Activated naive CD8-positive, alpha-beta T cell (primary cell): ENCODE measurements around the gene USP17L29.
"Not testable (repeated sequence)": the region's sequence is repeated elsewhere in the genome, so short reads cannot be mapped to it uniquely, and the experiment has no call there.

Source experiments
- H3K27ac Mint-ChIP-seq: one replicate; pipeline ENCODE4 v1.8.0; 2021; ENCODE audit warnings: mixed read lengths
- H3K27me3 Mint-ChIP-seq: one replicate; pipeline ENCODE4 v1.8.0; 2021; ENCODE audit warnings: mixed read lengths
- H3K36me3 Mint-ChIP-seq: one replicate; pipeline ENCODE4 v1.8.0; 2021; ENCODE audit warnings: mixed read lengths
- H3K4me1 Mint-ChIP-seq: one replicate; pipeline ENCODE4 v1.8.0; 2021; ENCODE audit warnings: low read depth, mixed read lengths
- H3K4me3 Mint-ChIP-seq: one replicate; pipeline ENCODE4 v1.8.0; 2021; ENCODE audit warnings: mild to moderate bottlenecking, mixed read lengths
- H3K9me3 Mint-ChIP-seq: one replicate; pipeline ENCODE4 v1.8.0; 2021; ENCODE audit warnings: low read depth, mixed read lengths

Gene USP17L29, protein sequence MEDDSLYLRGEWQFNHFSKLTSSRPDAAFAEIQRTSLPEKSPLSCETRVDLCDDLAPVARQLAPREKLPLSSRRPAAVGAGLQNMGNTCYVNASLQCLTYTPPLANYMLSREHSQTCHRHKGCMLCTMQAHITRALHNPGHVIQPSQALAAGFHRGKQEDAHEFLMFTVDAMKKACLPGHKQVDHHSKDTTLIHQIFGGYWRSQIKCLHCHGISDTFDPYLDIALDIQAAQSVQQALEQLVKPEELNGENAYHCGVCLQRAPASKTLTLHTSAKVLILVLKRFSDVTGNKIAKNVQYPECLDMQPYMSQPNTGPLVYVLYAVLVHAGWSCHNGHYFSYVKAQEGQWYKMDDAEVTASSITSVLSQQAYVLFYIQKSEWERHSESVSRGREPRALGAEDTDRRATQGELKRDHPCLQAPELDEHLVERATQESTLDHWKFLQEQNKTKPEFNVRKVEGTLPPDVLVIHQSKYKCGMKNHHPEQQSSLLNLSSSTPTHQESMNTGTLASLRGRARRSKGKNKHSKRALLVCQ

GRCh38 chr4:9353338-9353737 is at the start of gene USP17L29:
TSS of gene USP17L29 (plus strand) at chr4:9353638. CDS start at chr4:9353638, 0 bp downstream.
- H3K27ac Mint-ChIP-seq, H3K4me3 Mint-ChIP-seq, H3K9me3 Mint-ChIP-seq, H3K27me3 Mint-ChIP-seq, H3K4me1 Mint-ChIP-seq, H3K36me3 Mint-ChIP-seq: not testable (repeated sequence)

DNA sequence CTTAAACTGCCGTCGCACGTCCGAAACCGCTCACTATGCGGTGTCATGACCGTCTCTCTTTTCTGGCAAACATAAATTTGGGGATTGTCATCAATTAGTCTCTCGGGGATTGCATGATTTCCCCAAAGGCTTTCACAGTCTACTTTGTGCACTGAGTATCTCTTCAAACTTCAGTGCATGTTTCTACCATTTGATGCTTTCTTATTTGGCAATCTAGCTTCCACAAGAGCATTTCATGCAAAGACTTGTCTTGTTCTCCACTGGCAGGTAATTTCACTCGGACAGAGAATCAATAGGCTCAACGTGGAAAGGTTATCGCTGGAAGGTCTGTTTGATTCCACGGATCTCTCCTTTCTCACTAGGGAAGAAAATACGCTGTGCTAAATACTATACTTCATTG is 29.2 kb upstream of the USP17L29 start:
- not testable (repeated sequence) for H3K36me3 Mint-ChIP-seq, H3K4me3 Mint-ChIP-seq, H3K27me3 Mint-ChIP-seq, H3K4me1 Mint-ChIP-seq, H3K27ac Mint-ChIP-seq, H3K9me3 Mint-ChIP-seq

- H3K36me3 Mint-ChIP-seq, H3K4me1 Mint-ChIP-seq, H3K27me3 Mint-ChIP-seq, H3K9me3 Mint-ChIP-seq, H3K27ac Mint-ChIP-seq, H3K4me3 Mint-ChIP-seq: not testable (repeated sequence)
These were observed 28.6 kb upstream of the USP17L29 start, which contains the start of gene USP17L24 for GRCh38 chr4:9324865-9325264. TSS of gene USP17L24 (plus strand) at chr4:9325165. CDS start at chr4:9325165, 0 bp downstream.

- H3K9me3 Mint-ChIP-seq, H3K27ac Mint-ChIP-seq, H3K36me3 Mint-ChIP-seq, H3K27me3 Mint-ChIP-seq, H3K4me3 Mint-ChIP-seq, H3K4me1 Mint-ChIP-seq: not testable (repeated sequence)
These were observed 23.8 kb upstream of the USP17L29 start, which contains the start of gene USP17L25 for GRCh38 chr4:9329611-9330010. TSS of gene USP17L25 (plus strand) at chr4:9329911. CDS start at chr4:9329911, 0 bp downstream.

DNA sequence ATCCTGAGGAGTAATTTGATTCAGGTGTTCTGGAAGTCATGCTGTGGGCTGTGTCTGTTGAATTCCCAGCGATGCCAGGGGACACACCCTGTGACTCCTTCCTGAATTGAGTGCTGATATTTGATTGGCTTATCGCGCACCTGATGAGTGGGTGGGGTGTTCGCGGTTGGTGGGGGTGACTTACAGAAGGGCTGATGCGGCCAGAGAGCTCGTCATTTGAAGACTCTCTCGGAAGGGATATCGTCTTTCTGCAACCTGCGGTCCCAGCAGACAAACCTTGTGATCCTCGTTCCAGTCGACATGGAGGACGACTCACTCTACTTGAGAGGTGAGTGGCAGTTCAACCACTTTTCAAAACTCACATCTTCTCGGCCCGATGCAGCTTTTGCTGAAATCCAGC is 19.1 kb upstream of the USP17L29 start, which contains the start of gene USP17L26:
USP17L26 (plus strand) TSS at position 301 of the 400 bp plus-strand sequence; CDS start at position 301, 0 bp downstream.
- H3K4me1 Mint-ChIP-seq, H3K36me3 Mint-ChIP-seq, H3K9me3 Mint-ChIP-seq, H3K4me3 Mint-ChIP-seq, H3K27me3 Mint-ChIP-seq, H3K27ac Mint-ChIP-seq: not testable (repeated sequence)

DNA sequence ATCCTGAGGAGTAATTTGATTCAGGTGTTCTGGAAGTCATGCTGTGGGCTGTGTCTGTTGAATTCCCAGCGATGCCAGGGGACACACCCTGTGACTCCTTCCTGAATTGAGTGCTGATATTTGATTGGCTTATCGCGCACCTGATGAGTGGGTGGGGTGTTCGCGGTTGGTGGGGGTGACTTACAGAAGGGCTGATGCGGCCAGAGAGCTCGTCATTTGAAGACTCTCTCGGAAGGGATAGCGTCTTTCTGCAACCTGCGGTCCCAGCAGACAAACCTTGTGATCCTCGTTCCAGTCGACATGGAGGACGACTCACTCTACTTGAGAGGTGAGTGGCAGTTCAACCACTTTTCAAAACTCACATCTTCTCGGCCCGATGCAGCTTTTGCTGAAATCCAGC is 14.3 kb upstream of the USP17L29 start, which contains the start of gene USP17L5:
USP17L5 (plus strand) TSS at position 301 of the 400 bp plus-strand sequence; CDS start at position 301, 0 bp downstream.
- H3K36me3 Mint-ChIP-seq, H3K27ac Mint-ChIP-seq, H3K9me3 Mint-ChIP-seq, H3K4me1 Mint-ChIP-seq, H3K27me3 Mint-ChIP-seq, H3K4me3 Mint-ChIP-seq: not testable (repeated sequence)

DNA sequence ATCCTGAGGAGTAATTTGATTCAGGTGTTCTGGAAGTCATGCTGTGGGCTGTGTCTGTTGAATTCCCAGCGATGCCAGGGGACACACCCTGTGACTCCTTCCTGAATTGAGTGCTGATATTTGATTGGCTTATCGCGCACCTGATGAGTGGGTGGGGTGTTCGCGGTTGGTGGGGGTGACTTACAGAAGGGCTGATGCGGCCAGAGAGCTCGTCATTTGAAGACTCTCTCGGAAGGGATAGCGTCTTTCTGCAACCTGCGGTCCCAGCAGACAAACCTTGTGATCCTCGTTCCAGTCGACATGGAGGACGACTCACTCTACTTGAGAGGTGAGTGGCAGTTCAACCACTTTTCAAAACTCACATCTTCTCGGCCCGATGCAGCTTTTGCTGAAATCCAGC is 9.6 kb upstream of the USP17L29 start, which contains the start of gene USP17L27:
USP17L27 (plus strand) TSS at position 301 of the 400 bp plus-strand sequence; CDS start at position 301, 0 bp downstream.
- H3K36me3 Mint-ChIP-seq, H3K9me3 Mint-ChIP-seq, H3K27me3 Mint-ChIP-seq, H3K4me1 Mint-ChIP-seq, H3K27ac Mint-ChIP-seq, H3K4me3 Mint-ChIP-seq: not testable (repeated sequence)

DNA sequence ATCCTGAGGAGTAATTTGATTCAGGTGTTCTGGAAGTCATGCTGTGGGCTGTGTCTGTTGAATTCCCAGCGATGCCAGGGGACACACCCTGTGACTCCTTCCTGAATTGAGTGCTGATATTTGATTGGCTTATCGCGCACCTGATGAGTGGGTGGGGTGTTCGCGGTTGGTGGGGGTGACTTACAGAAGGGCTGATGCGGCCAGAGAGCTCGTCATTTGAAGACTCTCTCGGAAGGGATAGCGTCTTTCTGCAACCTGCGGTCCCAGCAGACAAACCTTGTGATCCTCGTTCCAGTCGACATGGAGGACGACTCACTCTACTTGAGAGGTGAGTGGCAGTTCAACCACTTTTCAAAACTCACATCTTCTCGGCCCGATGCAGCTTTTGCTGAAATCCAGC is 4.8 kb upstream of the USP17L29 start, which contains the start of gene USP17L28:
USP17L28 (plus strand) TSS at position 301 of the 400 bp plus-strand sequence; CDS start at position 301, 0 bp downstream.
- H3K27me3 Mint-ChIP-seq, H3K4me1 Mint-ChIP-seq: not testable (repeated sequence)

DNA sequence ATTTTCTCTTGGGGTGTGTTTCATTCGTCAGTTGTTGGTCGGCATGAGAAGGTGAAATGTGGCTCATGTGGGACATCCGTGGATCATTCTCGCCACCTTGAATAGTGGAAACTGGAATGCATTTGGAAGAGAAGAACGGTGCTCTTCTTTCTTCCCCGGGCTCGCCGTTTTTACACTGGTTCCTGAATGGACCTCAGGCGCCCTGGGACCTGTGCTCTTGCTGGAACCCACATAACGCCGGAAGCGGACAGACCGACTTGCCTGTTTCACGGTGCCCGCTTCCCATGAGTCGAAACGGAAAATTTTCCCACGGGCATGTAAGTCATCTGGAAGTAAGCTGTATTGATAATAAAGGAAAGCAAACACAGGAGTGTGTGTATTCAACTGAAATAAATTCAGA is 2.6 kb upstream of the USP17L29 start:
- not testable (repeated sequence) for H3K36me3 Mint-ChIP-seq, H3K4me3 Mint-ChIP-seq, H3K27me3 Mint-ChIP-seq, H3K9me3 Mint-ChIP-seq, H3K4me1 Mint-ChIP-seq, H3K27ac Mint-ChIP-seq

More for the DNA sequence above, 4.8 kb upstream of the USP17L29 start, which contains the start of gene USP17L28:
- not testable (repeated sequence) for H3K36me3 Mint-ChIP-seq, H3K9me3 Mint-ChIP-seq, H3K27ac Mint-ChIP-seq, H3K4me3 Mint-ChIP-seq

- not testable (repeated sequence) for H3K36me3 Mint-ChIP-seq, H3K27ac Mint-ChIP-seq, H3K4me1 Mint-ChIP-seq, H3K4me3 Mint-ChIP-seq, H3K9me3 Mint-ChIP-seq, H3K27me3 Mint-ChIP-seq
These were observed 9.4 kb downstream of the USP17L29 start, which contains the start of gene USP17L30 for GRCh38 chr4:9362829-9363228. TSS of gene USP17L30 (plus strand) at chr4:9363129. CDS start at chr4:9363129, 0 bp downstream.

DNA sequence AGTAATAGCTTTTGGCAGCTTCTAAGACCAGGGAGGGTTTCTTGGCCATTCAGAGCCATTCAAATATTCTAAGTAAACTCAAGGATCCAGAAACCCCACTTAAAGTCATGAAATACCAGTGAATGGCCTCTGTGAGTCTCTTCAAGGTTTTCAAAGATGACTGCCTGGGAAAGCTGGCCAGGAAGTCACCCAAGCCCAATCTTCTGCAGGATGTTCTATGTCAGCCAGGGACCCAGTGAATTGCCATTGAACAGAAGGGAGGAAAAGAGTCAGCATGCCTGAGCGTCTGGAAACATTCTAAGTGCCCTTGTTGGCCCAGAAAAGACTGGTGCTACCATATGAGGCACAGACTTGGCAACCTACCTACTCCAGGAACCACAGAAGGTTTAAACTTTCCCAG is 26.4 kb downstream of the USP17L29 start:
- H3K4me3 Mint-ChIP-seq, H3K36me3 Mint-ChIP-seq, H3K27ac Mint-ChIP-seq, H3K27me3 Mint-ChIP-seq, H3K4me1 Mint-ChIP-seq, H3K9me3 Mint-ChIP-seq: not testable (repeated sequence)

DNA sequence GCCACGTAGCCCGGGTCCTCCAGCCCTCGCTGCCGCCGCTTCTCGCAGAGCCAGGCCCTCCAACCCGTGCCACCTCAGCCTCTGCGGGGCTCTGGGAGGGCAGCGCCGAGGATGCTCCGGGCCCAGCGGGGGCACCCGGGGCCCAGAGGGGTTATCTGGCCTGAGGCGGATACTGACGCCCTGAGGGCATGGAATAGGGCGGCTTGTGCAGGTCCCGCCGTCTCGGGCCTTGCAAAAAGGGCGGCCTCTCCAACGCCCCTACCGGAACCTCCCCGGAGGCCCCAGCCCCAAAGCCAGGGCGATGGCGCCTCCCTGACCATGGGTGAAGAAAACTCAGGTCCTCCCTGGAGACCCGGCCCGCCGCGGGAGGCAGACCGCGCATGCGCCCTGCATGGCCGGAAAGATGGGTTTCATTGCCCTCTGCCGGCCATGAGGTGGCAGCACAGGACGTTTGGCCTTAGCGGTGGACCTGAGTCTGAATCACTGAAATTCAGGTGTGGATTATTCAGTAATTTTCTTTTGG is 27.6 kb downstream of the USP17L29 start:
- H3K9me3 Mint-ChIP-seq: not testable (repeated sequence)

GRCh38 chr4:9384126-9384525 is 30.7 kb downstream of the USP17L29 start:
- H3K4me1 Mint-ChIP-seq: peaks cover 3% of the 10 kb centered on the region
- H3K4me3 Mint-ChIP-seq: no peak overlapping the region
- no peak overlapping the region for H3K27ac Mint-ChIP-seq
- H3K27me3 Mint-ChIP-seq: no peaks in the 10 kb centered on the region
- H3K36me3 Mint-ChIP-seq: no peaks in the 10 kb centered on the region
- no peaks in the 10 kb centered on the region for H3K9me3 Mint-ChIP-seq

More for the DNA sequence above, 27.6 kb downstream of the USP17L29 start:
- not testable (repeated sequence) for H3K27me3 Mint-ChIP-seq, H3K36me3 Mint-ChIP-seq, H3K27ac Mint-ChIP-seq, H3K4me1 Mint-ChIP-seq
- peak overlapping the region; percentile 44 for H3K4me3 Mint-ChIP-seq

- H3K36me3 Mint-ChIP-seq, H3K4me3 Mint-ChIP-seq, H3K27ac Mint-ChIP-seq, H3K4me1 Mint-ChIP-seq, H3K27me3 Mint-ChIP-seq, H3K9me3 Mint-ChIP-seq: not testable (repeated sequence)
These were observed 35.6 kb downstream of the USP17L29 start for GRCh38 chr4:9389001-9389400.
